Epithelial cell of prostate (primary cell): Measurements from ENCODE around the gene GTF3C1.

Source experiments
- DNase-seq: peaks from one replicate; pipeline ENCODE4 v3.0.0-alpha.2; 2011; ENCODE audit warnings: low read depth, low spot score
- H3K27ac ChIP-seq: fragments of 450-650 bp; 2 replicates; pipeline ENCODE4 v1.5.1; 2017; ENCODE audit warnings: mild to moderate bottlenecking

GTF3C1 gene

DNA sequence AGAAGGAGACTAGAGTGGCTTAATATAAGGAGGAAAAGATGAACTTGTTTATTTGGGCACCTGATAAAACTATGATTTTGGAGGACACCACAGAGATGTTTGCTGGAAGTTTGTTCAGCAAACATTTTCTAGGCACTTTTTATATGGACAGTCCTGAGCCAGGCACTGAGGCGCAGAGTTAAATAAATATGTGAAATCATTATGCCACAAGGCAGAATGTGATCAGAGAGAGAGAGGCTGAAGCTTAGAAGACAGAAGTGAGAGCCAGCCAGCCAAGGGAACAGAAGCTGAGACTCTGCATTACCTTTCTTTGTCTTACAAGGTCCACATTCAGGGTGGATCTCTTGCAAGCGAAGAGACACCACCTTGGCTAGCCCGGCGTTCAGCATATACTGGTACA lies 21.4 kb downstream of the GTF3C1 start:
- no peak for DNase-seq
- H3K27ac ChIP-seq: no peak overlapping the region

DNA sequence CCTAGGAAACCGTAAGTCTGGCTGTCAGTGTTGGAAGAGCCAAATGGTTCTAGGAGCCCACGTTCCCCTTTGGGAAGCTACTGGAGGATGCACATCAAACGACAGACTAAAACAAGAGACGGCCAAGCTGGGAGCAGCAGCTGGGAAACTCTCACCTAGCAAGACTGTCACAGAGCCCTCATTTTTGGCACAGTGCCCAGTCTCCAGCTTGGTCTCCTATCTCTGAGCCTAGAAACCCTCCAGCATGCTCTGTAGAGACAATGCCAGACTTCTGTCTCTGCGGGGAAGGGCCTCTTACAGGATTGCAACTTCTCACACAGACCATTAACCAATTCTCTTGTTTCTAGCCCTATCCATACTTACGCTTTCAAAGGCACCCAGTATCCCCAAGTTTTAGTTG lies 23.5 kb downstream of the GTF3C1 start:
- no peak for DNase-seq
- H3K27ac ChIP-seq: no peak overlapping the region

DNA sequence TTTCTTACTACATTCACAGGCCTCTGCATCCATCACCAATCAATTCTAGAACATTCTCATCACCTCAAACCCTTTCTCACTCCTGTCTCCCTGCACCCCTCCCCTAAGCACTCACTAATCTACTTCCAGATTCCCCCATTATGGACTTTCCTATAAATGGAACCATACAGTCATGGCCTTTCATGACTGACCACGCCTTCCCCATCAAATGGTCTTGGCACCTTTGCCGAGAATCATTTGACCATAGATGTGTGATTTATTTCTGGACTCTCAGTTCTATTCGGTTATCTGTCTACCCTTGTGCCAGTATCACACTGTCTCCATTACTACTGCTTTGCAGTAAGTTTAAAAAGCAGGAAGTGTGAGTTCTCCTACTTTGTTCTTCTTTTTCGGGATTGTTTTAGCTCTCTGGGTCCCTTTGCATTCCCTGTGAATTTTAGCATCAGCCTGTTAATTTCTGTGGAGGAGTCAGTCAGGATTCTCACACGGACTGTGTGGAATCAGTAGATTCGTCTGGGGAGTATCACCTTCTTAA lies 27.5 kb downstream of the GTF3C1 start:
- DNase-seq: no peak
- H3K27ac ChIP-seq: no peak overlapping the region

DNA sequence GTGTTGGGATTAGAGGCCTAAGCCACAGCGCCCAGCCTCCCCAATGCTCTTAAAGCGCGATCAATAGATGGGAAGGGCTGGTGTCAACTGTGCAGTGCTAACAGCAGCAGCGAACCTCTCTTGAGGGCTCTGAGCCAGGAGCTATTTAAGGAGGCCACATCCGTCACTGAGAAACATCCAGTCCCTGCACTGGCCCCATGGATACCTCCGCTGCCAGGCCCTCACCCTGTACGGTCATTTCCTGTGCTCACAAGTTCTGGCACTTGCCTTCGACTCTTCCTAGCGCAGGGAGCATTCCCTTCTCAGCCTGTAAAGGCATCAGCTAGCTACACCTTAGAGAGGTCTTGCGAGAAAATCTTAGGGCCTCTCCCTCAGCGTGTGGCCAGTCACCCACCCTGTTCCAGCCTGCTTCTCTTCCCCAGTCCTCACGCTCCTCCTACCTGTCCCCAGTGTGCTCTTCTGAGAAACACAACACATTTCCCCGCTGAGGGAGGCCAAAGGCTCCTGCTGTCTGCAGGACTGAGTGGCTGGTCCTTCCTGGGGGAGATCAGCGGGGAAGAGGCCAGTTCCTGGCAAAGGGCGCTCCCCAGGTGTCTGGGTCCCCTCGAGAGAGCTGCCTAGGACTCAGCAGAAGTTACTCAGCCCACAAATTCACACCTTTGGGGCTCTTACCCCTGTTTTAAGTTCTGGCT lies 28.6 kb downstream of the GTF3C1 start:
- peak overlapping the region; percentile 11 for H3K27ac ChIP-seq
- DNase-seq: no peak

DNA sequence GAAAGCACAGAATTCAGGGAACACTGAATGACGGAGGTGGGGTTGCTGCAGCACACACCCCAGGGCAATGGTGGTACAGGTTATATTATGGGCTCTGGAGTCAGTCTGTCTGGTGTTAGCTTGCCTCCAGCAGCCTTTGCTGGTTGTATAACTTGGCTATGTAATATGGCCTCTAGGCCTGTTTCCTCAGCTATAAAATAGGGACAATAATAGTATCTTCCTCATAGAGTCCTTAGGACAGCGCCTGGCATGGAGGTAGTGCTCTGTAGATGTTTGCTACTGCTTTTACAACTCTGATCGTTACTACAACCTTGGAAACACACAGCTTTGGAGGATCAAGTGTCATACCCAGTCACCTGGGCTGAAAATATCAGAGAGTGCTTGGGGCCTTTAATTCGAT lies 31.5 kb downstream of the GTF3C1 start:
- no peak overlapping the region for H3K27ac ChIP-seq
- no peak for DNase-seq

DNA sequence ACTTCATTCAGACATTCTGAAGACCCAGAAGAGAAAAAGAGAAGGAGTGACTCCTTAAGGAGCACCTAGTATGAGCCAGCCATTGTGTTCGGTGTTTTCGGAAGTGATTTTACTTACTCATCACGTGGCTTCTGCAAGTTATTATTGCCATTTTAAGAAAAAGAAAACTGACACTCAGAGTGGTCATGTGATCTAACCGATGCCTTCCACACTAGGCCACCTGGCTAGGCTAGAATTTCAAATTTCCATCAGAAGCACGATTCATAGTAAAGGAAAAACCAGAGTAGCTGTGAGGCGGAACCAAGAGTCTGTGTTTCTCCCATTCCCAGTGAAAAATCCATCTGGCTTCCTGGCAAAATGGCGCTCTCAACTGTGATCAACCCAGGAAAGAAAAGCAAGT lies 32.0 kb downstream of the GTF3C1 start:
- no peak for DNase-seq
- H3K27ac ChIP-seq: no peak overlapping the region

DNA sequence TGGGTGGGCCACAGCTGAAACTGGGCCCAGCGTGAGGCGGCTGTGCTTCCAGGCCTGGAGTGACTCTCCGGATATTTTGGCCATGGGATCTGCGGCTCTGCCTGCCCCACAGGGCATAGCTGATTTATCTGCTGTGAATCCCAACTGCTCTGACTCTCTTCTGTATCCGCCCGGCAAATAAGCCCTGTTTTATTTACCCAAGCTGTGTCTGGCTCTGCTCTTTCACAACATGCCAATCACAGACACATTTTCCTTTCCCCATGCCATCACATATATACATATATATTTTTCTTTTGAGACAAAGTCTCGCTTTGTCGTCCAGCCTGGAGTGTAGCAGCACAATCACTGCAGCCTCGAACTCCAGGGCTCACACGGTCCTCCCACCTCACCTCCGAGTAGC lies 33.3 kb downstream of the GTF3C1 start:
- H3K27ac ChIP-seq: no peak overlapping the region
- DNase-seq: no peak

DNA sequence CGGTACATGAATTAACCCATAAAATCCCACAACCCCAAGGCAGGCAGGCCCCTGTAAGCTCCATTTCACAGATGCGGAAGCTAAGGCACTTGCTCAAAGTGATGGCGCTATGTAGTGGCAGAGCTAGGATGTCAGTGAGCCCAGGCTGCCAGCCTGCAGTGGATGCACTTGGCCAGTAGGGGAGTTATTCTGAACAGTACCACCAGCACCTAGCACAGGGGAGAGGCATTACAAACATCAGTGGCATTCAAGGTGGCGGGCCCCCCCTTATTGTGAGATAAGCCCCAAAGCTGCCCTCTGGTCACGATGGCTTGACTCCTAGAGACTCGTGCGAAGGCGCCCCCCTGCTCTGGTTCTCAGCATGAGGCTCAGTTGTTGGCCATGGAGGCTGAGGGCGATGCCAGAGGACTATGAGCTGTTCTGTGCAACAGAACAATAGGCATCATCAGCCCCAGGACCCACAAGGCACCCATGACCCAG lies 33.8 kb downstream of the GTF3C1 start:
- no peak for DNase-seq
- H3K27ac ChIP-seq: no peak overlapping the region

DNA sequence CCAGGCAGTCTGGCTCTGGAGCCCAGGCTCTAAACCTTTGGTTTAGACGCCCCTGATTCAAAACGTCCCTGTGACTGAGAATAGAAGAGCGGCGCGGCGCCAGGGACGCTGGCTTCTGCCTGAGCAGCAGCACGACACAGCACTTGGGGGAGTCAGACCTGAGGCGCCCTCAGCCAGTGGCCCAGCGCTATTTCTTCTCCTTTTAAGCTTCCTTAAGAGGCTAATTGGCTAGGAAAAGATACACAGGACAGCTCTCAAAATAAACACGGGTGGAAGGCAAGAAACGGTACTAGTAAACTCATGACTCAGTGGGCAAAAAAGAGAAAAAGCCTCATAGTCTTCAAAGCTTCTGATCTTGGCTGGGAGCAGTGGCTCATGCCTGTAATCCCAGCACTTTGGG lies 34.9 kb downstream of the GTF3C1 start:
- no peak overlapping the region for H3K27ac ChIP-seq
- DNase-seq: no peak

DNA sequence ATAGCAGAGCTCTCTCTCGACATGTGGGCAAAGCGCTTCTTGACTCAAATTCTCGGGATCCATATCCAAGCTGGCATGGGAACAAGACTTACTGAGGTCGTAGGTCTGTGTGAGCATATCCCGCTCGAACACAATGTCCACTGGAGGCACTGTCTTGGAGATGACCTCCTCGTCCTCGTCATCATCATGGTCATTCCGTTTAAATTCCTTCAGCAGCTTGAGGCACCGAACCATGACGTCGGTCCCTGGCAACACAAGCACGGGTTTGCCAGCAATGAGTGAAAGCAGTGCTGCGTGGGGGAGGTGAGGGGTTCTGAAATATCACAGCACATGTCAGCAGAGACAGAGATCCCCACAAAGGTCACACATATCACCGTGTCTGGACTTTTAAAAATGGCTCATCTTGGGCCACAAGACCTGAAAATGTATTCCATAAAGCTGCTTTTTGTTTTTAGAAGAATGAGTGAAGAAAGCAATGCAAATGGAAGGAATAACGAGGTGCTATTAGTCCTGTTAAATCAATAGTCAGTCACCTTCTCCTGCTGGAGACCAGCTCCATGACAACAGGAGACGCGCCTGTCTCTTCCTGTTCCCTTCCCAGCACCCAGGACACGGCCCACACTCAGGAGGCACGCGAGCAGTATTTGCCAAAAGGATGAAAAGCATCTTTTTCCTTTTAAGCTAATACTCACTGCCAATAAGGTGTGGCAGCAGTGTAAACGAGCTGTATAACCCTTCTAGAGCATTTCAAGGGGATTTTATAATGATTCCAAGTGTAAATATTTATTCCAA lies 37.9 kb downstream of the GTF3C1 start:
- no peak overlapping the region for H3K27ac ChIP-seq
- no peak for DNase-seq

DNA sequence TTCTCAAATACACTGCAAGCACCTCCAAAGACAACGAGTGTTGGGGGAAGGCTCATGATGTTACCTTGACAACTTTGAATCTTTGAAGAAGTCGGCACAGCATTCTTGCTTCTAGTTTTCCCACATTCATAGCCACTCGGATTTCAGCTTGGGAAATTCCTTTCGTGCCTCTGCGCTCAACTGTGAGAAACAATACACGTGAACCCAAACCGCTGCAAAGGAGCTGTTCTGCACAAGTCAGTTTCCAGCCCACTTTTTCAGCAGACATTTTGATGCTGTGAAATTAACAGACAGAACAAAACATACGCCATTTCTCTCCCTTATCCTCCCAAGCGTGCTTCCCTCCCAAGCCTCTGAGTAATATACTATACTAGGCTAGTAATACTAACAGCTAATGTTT lies 41.2 kb downstream of the GTF3C1 start:
- DNase-seq: no peak
- no peak overlapping the region for H3K27ac ChIP-seq

DNA sequence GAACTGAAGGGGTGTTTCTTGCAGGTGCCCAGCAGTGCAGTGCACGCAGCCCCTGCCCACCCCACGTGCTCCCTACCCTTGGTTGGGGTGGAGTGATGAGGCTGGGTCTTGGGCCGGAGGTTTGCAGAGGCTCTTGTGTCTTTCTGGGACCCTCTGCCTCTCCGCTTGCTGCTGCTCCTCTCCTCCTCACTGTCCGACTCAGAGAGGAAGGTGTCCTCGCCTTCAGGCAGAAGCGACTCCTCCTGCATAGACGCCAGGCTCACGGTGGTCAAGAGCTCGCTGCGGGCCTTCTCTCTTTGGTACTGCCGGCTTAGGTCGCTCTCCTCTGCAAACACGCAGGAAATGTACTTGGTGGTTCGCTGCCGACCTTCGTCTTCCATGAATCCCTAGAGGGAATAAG lies 42.9 kb downstream of the GTF3C1 start:
- H3K27ac ChIP-seq: no peak overlapping the region
- DNase-seq: no peak

DNA sequence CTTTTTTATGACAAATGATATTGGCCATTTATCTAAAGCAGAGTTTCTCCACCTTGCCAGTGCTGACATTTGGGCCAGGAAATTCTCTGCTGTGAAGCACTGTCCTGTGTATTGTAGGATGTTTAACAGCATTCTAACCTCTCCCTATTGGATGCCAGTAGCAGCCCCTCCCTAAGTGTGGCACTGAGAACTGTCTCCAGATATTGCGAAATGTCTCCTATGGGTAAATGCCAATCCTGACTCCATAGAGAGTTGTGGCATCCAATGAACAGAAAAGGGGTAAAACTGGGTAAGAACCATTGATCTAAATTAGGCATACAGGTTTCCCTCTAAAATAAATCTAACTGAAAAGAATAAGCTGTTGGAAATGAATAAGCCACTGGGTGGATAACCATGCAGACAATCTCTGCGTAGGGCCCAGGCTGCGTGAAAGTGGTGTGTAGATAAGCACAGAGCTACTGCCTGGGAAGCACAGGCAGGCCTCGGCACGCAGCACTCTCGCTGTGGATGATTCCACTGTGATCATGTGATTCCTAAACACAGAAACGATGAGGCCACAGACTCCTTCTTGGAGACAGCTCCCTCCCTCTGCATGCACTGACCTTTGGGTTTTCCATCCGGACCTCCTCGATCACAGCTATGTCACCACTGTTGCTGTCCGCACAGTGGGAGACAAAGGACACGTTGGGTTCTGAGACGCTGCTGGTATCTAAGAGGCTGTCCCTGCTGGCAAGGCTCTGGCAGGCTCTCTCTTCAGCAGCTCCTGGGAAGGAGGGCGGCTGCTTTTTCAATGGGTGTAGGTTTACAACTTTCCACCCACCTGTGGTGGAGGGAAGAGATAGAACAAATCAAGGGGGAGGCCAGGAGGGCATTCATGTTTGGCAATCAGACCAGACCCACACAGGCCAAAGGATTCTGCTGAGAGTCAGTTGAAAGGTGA lies 44.1 kb downstream of the GTF3C1 start:
- H3K27ac ChIP-seq: peak overlapping the region; percentile 67
- DNase-seq: peak; percentile 55

DNA sequence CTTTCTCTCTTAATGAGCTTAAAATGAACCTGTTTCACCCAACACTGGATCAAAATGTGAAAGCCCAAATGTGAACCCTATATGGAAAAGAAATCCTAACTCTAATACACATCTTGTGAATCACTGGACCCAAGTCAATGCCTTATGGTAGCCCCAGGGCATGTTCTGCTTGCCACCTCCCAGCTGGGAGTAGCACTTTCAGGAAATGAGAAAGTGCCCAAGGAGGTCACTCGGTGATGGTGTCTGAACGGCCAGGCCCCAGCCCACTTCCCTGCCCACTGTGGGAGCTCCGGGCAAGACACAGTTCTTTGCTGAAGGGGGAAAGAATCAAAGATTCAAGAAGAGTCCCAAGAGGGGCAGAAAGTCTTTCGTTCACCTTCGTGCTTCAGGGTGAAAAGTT lies 46.1 kb downstream of the GTF3C1 start:
- DNase-seq: no peak
- H3K27ac ChIP-seq: no peak overlapping the region

DNA sequence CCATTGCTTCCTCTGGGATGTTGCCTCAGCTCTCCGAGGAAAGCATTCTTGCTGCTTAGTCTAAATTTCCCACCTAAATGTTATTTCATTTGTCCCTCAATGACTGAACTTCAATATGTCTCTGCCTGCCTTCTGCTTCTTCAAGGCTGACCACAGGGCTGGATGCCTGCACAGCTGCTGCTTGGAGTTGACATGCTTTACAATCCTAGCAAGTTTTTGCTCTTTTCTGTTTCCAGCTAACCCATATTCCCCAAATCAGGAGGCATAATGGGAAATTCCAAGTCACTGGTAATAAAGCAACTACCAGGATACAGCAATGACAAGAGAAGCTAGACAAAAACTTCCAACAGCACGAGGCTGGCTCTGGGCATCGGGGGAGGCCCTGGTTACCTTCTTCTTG lies 48.9 kb downstream of the GTF3C1 start:
- H3K27ac ChIP-seq: no peak overlapping the region
- no peak for DNase-seq

DNA sequence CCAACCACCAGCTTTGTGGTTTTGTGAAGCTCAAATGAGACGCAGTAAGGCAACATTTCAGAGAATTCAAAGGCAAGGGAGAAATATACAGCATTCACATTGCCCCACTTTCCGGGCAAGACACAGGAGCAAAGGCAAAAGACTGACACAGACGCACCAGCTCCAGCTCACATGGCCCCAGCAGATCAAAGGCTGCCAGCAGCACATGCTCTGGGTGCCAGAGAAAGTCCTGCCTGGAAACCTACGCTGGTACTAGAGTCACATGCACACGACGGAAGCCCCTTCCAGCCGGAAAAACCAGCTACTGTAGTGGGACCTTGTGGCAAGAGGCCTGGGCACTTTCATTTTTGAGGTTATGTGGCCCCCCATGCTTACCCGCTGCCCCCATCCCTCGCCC lies 50.1 kb downstream of the GTF3C1 start:
- H3K27ac ChIP-seq: no peak overlapping the region
- no peak for DNase-seq

DNA sequence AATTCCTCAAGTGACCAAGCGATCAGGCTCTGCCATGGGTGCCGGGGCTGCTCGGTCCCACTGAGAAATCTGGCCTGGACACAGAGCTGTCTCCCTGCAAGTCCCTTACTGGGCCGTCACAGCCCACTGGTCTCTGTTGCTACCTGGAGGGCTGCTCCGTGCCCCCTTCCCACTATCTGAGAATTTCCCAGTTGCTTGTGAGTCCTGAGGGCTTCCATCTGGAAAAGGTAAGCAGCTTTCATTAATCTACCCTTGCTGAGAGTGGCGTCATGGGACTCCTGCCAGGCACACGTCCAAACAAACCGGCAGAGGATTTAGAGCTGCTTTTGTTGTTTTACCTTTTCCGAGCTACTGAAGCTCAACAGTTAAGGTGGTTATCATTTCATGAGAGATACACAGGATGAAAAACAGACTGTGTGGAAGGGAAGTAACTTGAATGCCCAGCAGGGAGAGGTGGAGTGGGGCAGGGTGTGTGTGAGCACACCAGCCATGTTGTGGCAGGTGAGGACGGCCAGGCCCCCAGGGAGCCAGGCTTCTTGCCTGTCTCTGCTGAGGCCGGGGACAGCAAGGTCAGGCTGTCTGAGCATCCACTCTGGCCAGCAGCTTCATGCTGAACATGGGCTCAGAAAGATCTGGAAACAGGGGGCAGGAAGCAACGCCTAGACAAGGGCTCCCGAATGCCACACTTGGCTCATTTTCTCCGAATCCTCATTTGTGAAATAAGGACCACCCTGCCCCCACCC lies 50.6 kb downstream of the GTF3C1 start:
- DNase-seq: no peak
- no peak overlapping the region for H3K27ac ChIP-seq

DNA sequence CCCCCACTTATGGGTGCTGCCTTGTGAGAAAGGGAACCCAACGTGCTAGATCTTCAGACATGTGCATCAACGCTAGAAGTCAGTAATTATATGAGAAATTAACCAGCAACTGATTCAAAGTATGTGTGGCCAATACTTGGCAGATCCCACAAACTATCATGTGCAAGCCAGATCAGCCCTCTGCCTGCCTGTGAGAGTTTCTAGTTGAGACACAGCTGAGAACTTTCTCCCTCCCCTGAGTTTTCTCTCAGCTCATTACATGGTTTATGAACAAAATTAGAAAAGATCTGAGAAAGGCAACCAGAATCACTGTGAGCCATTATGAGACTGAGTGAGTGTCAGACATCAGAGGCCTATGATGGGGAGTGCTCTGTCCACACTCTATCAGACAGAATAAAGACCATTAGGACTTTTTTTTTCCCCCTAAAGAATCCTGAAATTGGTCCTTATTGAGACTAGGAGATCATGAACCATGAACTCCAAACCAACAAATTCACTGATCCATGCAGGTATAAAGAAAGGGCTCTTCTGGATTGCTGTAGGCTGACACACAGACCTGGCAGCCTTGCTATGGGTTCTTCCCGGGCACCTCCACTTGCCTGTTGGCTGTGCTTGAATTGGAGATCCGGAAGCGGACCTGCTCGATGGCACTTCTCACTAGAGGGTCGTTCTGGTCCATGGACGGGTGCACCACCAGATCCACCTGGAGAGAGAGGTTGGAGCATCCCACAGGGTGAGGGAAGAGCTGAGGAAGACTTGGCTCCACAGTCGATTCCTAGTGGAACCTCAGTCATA lies 51.5 kb downstream of the GTF3C1 start:
- H3K27ac ChIP-seq: no peak overlapping the region
- no peak for DNase-seq

DNA sequence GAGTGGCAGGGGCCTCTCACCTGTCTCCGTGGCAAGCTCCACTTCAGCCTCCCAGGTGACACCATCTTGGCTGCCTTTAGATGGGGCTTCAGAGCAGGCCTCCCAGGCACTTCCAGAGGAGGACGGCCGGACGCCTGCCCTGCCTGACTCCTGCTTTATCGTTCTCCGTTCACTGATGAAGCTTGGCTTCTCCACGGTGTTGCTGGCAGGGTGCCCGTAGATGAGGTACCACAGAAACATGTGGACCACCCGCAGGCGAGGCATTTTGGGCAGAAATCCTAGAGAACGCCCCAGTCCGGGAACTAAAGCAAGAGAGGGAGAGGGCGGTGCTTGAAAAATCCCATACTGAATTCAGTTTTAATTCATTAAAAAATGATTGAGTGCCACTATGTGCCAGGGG lies 54.5 kb downstream of the GTF3C1 start:
- no peak overlapping the region for H3K27ac ChIP-seq
- DNase-seq: no peak
